Activated CD8-positive, alpha-beta memory T cell treated with anti-CD3 and anti-CD28 coated beads for 48 hours (primary cell): Measurements from ENCODE around the gene CD8A.

Experiments
- DNase-seq, 3 experiments: peaks; one replicate each; pipeline ENCODE4 v3.0.0-alpha.2; 2020; ENCODE audit warnings: low read depth in 2 of 3, low spot score in 2 of 3

The CD8A gene

GRCh38 chr2:86809481-86810121 is 18.9 kb upstream of the CD8A start:
- DNase-seq = no peak

GRCh38 chr2:86808315-86809161 is 17.8 kb upstream of the CD8A start:
- DNase-seq = peak; percentile 92 to 97 (median 96)

- peak in 1 of 3 experiments; percentile 64 for DNase-seq
These were observed 17.0 kb upstream of the CD8A start for GRCh38 chr2:86807468-86808275.

GRCh38 chr2:86807133-86807467 is 16.4 kb upstream of the CD8A start:
- DNase-seq = no peak

- no peak for DNase-seq
These were observed 15.5 kb upstream of the CD8A start for GRCh38 chr2:86806059-86806857.

GRCh38 chr2:86800856-86801567 is 10.3 kb upstream of the CD8A start:
- no peak for DNase-seq

- no peak for DNase-seq
These were observed 4.1 kb upstream of the CD8A start for GRCh38 chr2:86794861-86795260.

- DNase-seq = no peak
These were observed 3.0 kb upstream of the CD8A start for GRCh38 chr2:86793752-86794151.

- no peak for DNase-seq
These were observed 860 bp upstream of the CD8A start for GRCh38 chr2:86791573-86791972.

GRCh38 chr2:86790134-86790675 is 508 bp downstream of the CD8A start:
- peak in 1 of 3 experiments; percentile 41 for DNase-seq

- DNase-seq = no peak
These were observed 1.0 kb downstream of the CD8A start for GRCh38 chr2:86789687-86790133.

- DNase-seq = peak in 2 of 3 experiments; percentile 35 to 43
These were observed 1.6 kb downstream of the CD8A start for GRCh38 chr2:86788881-86789686.

- no peak for DNase-seq
These were observed 2.5 kb downstream of the CD8A start for GRCh38 chr2:86788165-86788564.

GRCh38 chr2:86787736-86788135 is 3.0 kb downstream of the CD8A start:
- no peak for DNase-seq

GRCh38 chr2:86786001-86786536 is 4.6 kb downstream of the CD8A start:
- DNase-seq = peak in 2 of 3 experiments; percentile 45 to 47

- DNase-seq = peak in 1 of 3 experiments; percentile 57
These were observed 5.3 kb downstream of the CD8A start for GRCh38 chr2:86785456-86785855.

- no peak for DNase-seq
These were observed 6.9 kb downstream of the CD8A start for GRCh38 chr2:86783615-86784339.

- DNase-seq = no peak
These were observed 8.0 kb downstream of the CD8A start for GRCh38 chr2:86782748-86783147.
